Measurements from ENCODE around the gene MUSTN1.

Gene MUSTN1

GRCh38 chr3:52787672-52788625, 46.9 kb downstream of the MUSTN1 start:
- DNase-seq, result no peak

GRCh38 chr3:52787246-52787645, 47.6 kb downstream of the MUSTN1 start:
- no peak for DNase-seq

GRCh38 chr3:52786330-52787215, 48.2 kb downstream of the MUSTN1 start:
- DNase-seq, result no peak

- no peak for DNase-seq
These were observed 49.8 kb downstream of the MUSTN1 start for GRCh38 chr3:52784931-52785590.

GRCh38 chr3:52784021-52784621, 50.7 kb downstream of the MUSTN1 start:
- no peak for DNase-seq

GRCh38 chr3:52783211-52783555, 51.6 kb downstream of the MUSTN1 start:
- no peak for DNase-seq
